ENCODE measurements around the gene SCYGR1. TPM values are rescaled to one million over a fixed set of nuclear protein-coding genes. Genes with fewer than 3 reads are reported as not detected.

SCYGR1 gene
- polyA plus RNA-seq, 1 donor (not counting 4 experiments of a cell fraction or from before 2014, with no cell fraction given): not detected

GRCh38 chr2:227344231-227344630 lies 43.5 kb downstream of the SCYGR1 start:
- dilution Hi-C loops (cut with MboI; ENCODE audit: extremely low pct_ligation_motif_present, low sequenced_read_pairs): no loop called here
- H3K4me2 ChIP-seq (ENCODE audit: control insufficient read depth, extremely low read depth, insufficient read depth, low read depth, low read length): no peak overlapping the region
- no peaks in the 10 kb centered on the region for H3K9me3 ChIP-seq (ENCODE audit: control insufficient read depth, low read depth, low read length)
- H3K9ac ChIP-seq (ENCODE audit: control insufficient read depth, extremely low read depth, insufficient read depth, low read length): no peak overlapping the region
- no peak overlapping the region for H3K4me3 ChIP-seq (ENCODE audit: control insufficient read depth in 2 of 3, extremely low read depth in 1 of 3, insufficient read depth in 2 of 3, low read depth in 1 of 3, low read length in 3 of 3)
- no peaks in the 10 kb centered on the region for H3K27me3 ChIP-seq (ENCODE audit: control insufficient read depth, extremely low read depth, insufficient read depth, low read length)
- no peaks in the 10 kb centered on the region for H3K9me1 ChIP-seq (ENCODE audit: control insufficient read depth, extremely low read depth, insufficient read depth, low read length)
- TF ChIP-seq EZH2 (IDR thresholded peaks at IDR 0.05; ENCODE audit: low read length): no peak
- no peak for TF ChIP-seq CTCF (optimal IDR thresholded peaks at IDR 0.05 in 1 of 3, IDR thresholded peaks at IDR 0.05 in 1 of 3, conservative IDR thresholded peaks at IDR 0.05 in 1 of 3; ENCODE audit: extremely low read depth in 1 of 3, insufficient read depth in 2 of 3, low read length in 3 of 3)
- H4K20me1 ChIP-seq (ENCODE audit: control insufficient read depth, extremely low read depth, insufficient read depth, low read length): no peaks in the 10 kb centered on the region
- DNase-seq (ENCODE audit: low read depth, low spot score) (no peak), FAIRE-seq (no peak)
- H3K27ac ChIP-seq (ENCODE audit: control insufficient read depth, insufficient read depth, low read length): no peak overlapping the region
- H3K4me1 ChIP-seq (ENCODE audit: control insufficient read depth, extremely low read depth, insufficient read depth, low read length): no peaks in the 10 kb centered on the region
- H2AFZ ChIP-seq (ENCODE audit: control insufficient read depth, low read length): no peak overlapping the region
- peaks cover 0 to 5% of the 10 kb centered on the region in 2 experiments for H3K36me3 ChIP-seq (ENCODE audit: control insufficient read depth in 2 of 2, extremely low read depth in 1 of 2, insufficient read depth in 2 of 2, low read length in 2 of 2)
- H3K79me2 ChIP-seq (ENCODE audit: control insufficient read depth, insufficient read depth, low read length): no peaks in the 10 kb centered on the region

GRCh38 chr2:227341553-227341952 lies 46.2 kb downstream of the SCYGR1 start:
- no peaks in the 10 kb centered on the region for H4K20me1 ChIP-seq (ENCODE audit: control insufficient read depth, extremely low read depth, insufficient read depth, low read length)
- no peak overlapping the region for H2AFZ ChIP-seq (ENCODE audit: control insufficient read depth, low read length)
- no peaks in the 10 kb centered on the region for H3K27me3 ChIP-seq (ENCODE audit: control insufficient read depth, extremely low read depth, insufficient read depth, low read length)
- no peaks in the 10 kb centered on the region for H3K9me3 ChIP-seq (ENCODE audit: control insufficient read depth, low read depth, low read length)
- peaks cover 0 to 4% of the 10 kb centered on the region in 2 experiments for H3K36me3 ChIP-seq (ENCODE audit: control insufficient read depth in 2 of 2, extremely low read depth in 1 of 2, insufficient read depth in 2 of 2, low read length in 2 of 2)
- FAIRE-seq (no peak), DNase-seq (ENCODE audit: low read depth, low spot score) (no peak)
- no peaks in the 10 kb centered on the region for H3K9me1 ChIP-seq (ENCODE audit: control insufficient read depth, extremely low read depth, insufficient read depth, low read length)
- no peak overlapping the region for H3K27ac ChIP-seq (ENCODE audit: control insufficient read depth, insufficient read depth, low read length)
- H3K4me2 ChIP-seq (ENCODE audit: control insufficient read depth, extremely low read depth, insufficient read depth, low read depth, low read length): no peak overlapping the region
- H3K9ac ChIP-seq (ENCODE audit: control insufficient read depth, extremely low read depth, insufficient read depth, low read length): no peak overlapping the region
- H3K4me1 ChIP-seq (ENCODE audit: control insufficient read depth, extremely low read depth, insufficient read depth, low read length): no peaks in the 10 kb centered on the region
- no peaks in the 10 kb centered on the region for H3K79me2 ChIP-seq (ENCODE audit: control insufficient read depth, insufficient read depth, low read length)
- no peak overlapping the region for H3K4me3 ChIP-seq (ENCODE audit: control insufficient read depth in 2 of 3, extremely low read depth in 1 of 3, insufficient read depth in 2 of 3, low read depth in 1 of 3, low read length in 3 of 3)
- TF ChIP-seq CTCF (optimal IDR thresholded peaks at IDR 0.05 in 1 of 3, IDR thresholded peaks at IDR 0.05 in 1 of 3, conservative IDR thresholded peaks at IDR 0.05 in 1 of 3; ENCODE audit: extremely low read depth in 1 of 3, insufficient read depth in 2 of 3, low read length in 3 of 3) (no peak), EZH2 (IDR thresholded peaks at IDR 0.05; ENCODE audit: low read length) (no peak)
- dilution Hi-C loops (cut with MboI; ENCODE audit: extremely low pct_ligation_motif_present, low sequenced_read_pairs): no loop called here

Data from keratinocyte (primary cell).